HepG2 (cell line): ENCODE data around the gene OR11H7. TPM values are rescaled to one million over a fixed set of nuclear protein-coding genes. Genes with fewer than 3 reads are reported as not detected.
"Not testable (repeated sequence)": the region's sequence is repeated elsewhere in the genome, so short reads cannot be mapped to it uniquely, and the experiment has no call there.

Experiments used
- ATAC-seq: fragments of 200-7000 bp; cut with Tn5 transposase; 3 replicates; pipeline ENCODE4 v1.9.1; 2020; ENCODE audit warnings: mild to moderate bottlenecking, moderate library complexity
- BruUV-seq: library from RNA; stranded (reverse); fragments of 400-500 nt; replicated peaks from 2 replicates; lab custom pipeline; 2021; lab: Mats Ljungman, UMichigan
- CTCF ChIA-PET: fragments of 300-600 bp; formaldehyde crosslinking; extraction: SDS; loops from one replicate; lab custom pipeline; 2021; ENCODE audit warnings: low total read pairs, inconsistent platforms, low intra/inter-chr PET ratio; lab: Yijun Ruan, JAX
- POLR2A ChIA-PET: fragments of 350-600 bp; sonication (Branson Sonifier 250); formaldehyde crosslinking; loops from one replicate; lab custom pipeline; 2020; ENCODE audit warnings: antibody characterized with exemption, inconsistent platforms; lab: Yijun Ruan, JAX
- DNase-seq: peaks from one replicate; pipeline ENCODE4 v3.0.0-alpha.2; 2015; ENCODE audit warnings: low spot score
- FAIRE-seq: peaks from 3 replicates; lab custom pipeline; 2011; peaks lifted over from hg19 to GRCh38; lab: Jason Lieb, UNC
- H2AFZ ChIP-seq: one replicate; pipeline ENCODE4 v1.6.1; 2011; ENCODE audit warnings: low read length, inconsistent platforms
- H3K27ac ChIP-seq: fragments of 300-600 bp; 3 replicates; pipeline ENCODE4 v1.8.0; 2011; ENCODE audit warnings: mixed run types, mild to moderate bottlenecking, mixed read lengths, low read length, inconsistent platforms; ENCODE audit not compliant: insufficient read depth; ENCODE audit errors: extremely low read length
- H3K27me3 ChIP-seq, 2 experiments: fragments of 200-600 bp in 1 of 2; 2 replicates in 1 of 2; 3 replicates in 1 of 2; pipeline versions ENCODE4 v1.6.0 to v1.8.0; 2011; ENCODE audit warnings: low read length in 2 of 2, mild to moderate bottlenecking in 2 of 2, moderate library complexity in 2 of 2, inconsistent platforms in 1 of 2; ENCODE audit not compliant: insufficient read depth in 2 of 2, control insufficient read depth in 1 of 2
- H3K36me3 ChIP-seq, 2 experiments: fragments of 200-600 bp in 1 of 2; replicated peaks in 1 of 2; 2 replicates in 1 of 2; 3 replicates in 1 of 2; pipeline versions ENCODE4 v1.5.1 to v1.8.0; 2011; ENCODE audit warnings: low read length in 2 of 2, inconsistent platforms in 1 of 2; ENCODE audit not compliant: insufficient read depth in 2 of 2, control insufficient read depth in 1 of 2
- H3K4me1 ChIP-seq: 2 replicates; pipeline ENCODE4 v1.5.1; 2012; ENCODE audit warnings: low read length, inconsistent platforms; ENCODE audit not compliant: insufficient read depth
- H3K4me2 ChIP-seq: 2 replicates; pipeline ENCODE4 v1.6.0; 2011; ENCODE audit warnings: low read depth, low read length, inconsistent platforms
- H3K4me3 ChIP-seq, 3 experiments: fragments of 200-600 bp in 1 of 3; sonication (generic), shearing (Covaris generic) in 1 of 3; replicated peaks in 1 of 3; 2 replicates each; pipeline ENCODE4 v1.5.1; 2011 to 2016; ENCODE audit warnings: low read length in 3 of 3, inconsistent platforms in 2 of 3, low read depth in 2 of 3, mild to moderate bottlenecking in 2 of 3, control low read depth in 1 of 3, mixed read lengths in 1 of 3; ENCODE audit not compliant: insufficient read depth in 1 of 3
- H3K79me2 ChIP-seq: one replicate; pipeline ENCODE4 v1.6.1; 2011; ENCODE audit warnings: low read length, inconsistent platforms; ENCODE audit not compliant: insufficient read depth
- H3K9ac ChIP-seq: 2 replicates; pipeline ENCODE4 v1.6.0; 2011; ENCODE audit warnings: mild to moderate bottlenecking, low read depth, low read length, inconsistent platforms; ENCODE audit not compliant: insufficient read depth
- H3K9me3 ChIP-seq: 2 replicates; pipeline ENCODE4 v1.5.1; 2012; ENCODE audit warnings: mild to moderate bottlenecking, low read length
- H4K20me1 ChIP-seq: 2 replicates; pipeline ENCODE4 v1.6.0; 2011; ENCODE audit warnings: inconsistent platforms, mild to moderate bottlenecking, low read length, moderate library complexity; ENCODE audit not compliant: insufficient read depth
- STAG1 ChIP-seq: sonication (generic); formaldehyde crosslinking; IDR thresholded peaks from 2 replicates; pipeline ENCODE4 v1.4.0; 2020; ENCODE audit warnings: missing genetic modification reagents
- ZFP36L1 ChIP-seq: sonication (generic); formaldehyde crosslinking; IDR thresholded peaks from 2 replicates; pipeline ENCODE4 v1.8.0; 2022; ENCODE audit warnings: mild to moderate bottlenecking, missing genetic modification reagents, moderate library complexity
- WGBS: methylation state at CpG from one replicate; pipeline ENCODE4 v1.1.6; 2017; ENCODE audit warnings: low lambda C conversion rate; 5-methylcytosine and 5-hydroxymethylcytosine counted together
- in situ Hi-C: cut with HindIII; loops from 2 replicates; pipeline ENCODE4 v1.10.0; 2017; ENCODE audit warnings: low pct_unique_long_range_greater_than_20kb; ENCODE audit not compliant: extremely low pct_ligation_motif_present
- intact Hi-C: fragments of 100-400 bp; cut with micrococcal nuclease; formaldehyde crosslinking; loops from one replicate; pipeline ENCODE4 v1.10.0; 2022; ENCODE audit not compliant: unreplicated experiment
- polyA plus RNA-seq, 8 experiments: library from polyadenylated mRNA; depleted of rRNA in 3 of 8; stranded (reverse) in 7 of 8; unstranded in 1 of 8; fragments of >200 nt; fragmentation: Illumina TruSeq in 4 of 8; extraction: Trizol in 4 of 8; gene quantifications; 2 replicates each; pipeline versions ENCODE4 v1.2.1 to v1.2.3, GENCODE V29; 2011 to 2016; ENCODE audit warnings: low read depth in 4 of 8, missing spikeins in 1 of 8, mixed read lengths in 1 of 8; ENCODE audit not compliant: insufficient read depth in 1 of 8
- total RNA-seq, 5 experiments: library from RNA; depleted of rRNA; stranded (reverse); fragments of >200 nt; fragmentation: Illumina TruSeq; extraction: Trizol; gene quantifications; 2 replicates each; pipeline ENCODE4 v1.2.3, GENCODE V29; 2016; ENCODE audit warnings: low read depth in 1 of 5

The OR11H7 gene
- total and polyA plus RNA-seq, 2 of the 13 experiments (the other 11 are each of a cell fraction or from before 2014, with no cell fraction given): not detected

- H3K4me2 ChIP-seq, H4K20me1 ChIP-seq, FAIRE-seq, H2AFZ ChIP-seq, H3K4me3 ChIP-seq, POLR2A ChIA-PET, H3K27me3 ChIP-seq, H3K9ac ChIP-seq, intact Hi-C loops, H3K36me3 ChIP-seq, H3K9me3 ChIP-seq, CTCF ChIA-PET, DNase-seq, ATAC-seq, H3K79me2 ChIP-seq, H3K4me1 ChIP-seq, in situ Hi-C loops, BruUV-seq, H3K27ac ChIP-seq: not testable (repeated sequence)
- 26% methylated on average over 6 of the region's 6 CpGs for WGBS
Measured at GRCh38 chr14:20195170-20195569, 33.6 kb upstream of the OR11H7 start.

- intact Hi-C loops (no loop called here), in situ Hi-C loops (no loop called here)
- H2AFZ ChIP-seq: no peak overlapping the region
- DNase-seq (no peak), FAIRE-seq (no peak), ATAC-seq (no peak)
- BruUV-seq: no TSS peak
- TF ChIP-seq ZFP36L1 (CRISPR knock-in tag) (no peak), STAG1 (CRISPR knock-in tag) (peak; percentile 9; the same call in 1 of the 2 replicates)
- no peak overlapping the region for H3K27ac ChIP-seq
- POLR2A ChIA-PET: no interaction called here
- H4K20me1 ChIP-seq: no peaks in the 10 kb centered on the region
- WGBS: 4% methylated on average over 2 of the region's 2 CpGs
- H3K4me3 ChIP-seq: no peak overlapping the region
- H3K79me2 ChIP-seq: no peaks in the 10 kb centered on the region
- 0 out of 5 replicates have a peak, but pooled peaks cover 0 to 8% of the 10 kb centered on the region in 2 experiments for H3K27me3 ChIP-seq
- no peaks in the 10 kb centered on the region for H3K9me3 ChIP-seq
- H3K4me2 ChIP-seq: no peak overlapping the region
- CTCF ChIA-PET: no interaction called here
- H3K36me3 ChIP-seq: no peaks in the 10 kb centered on the region
- H3K9ac ChIP-seq: no peak overlapping the region
- H3K4me1 ChIP-seq: no peaks in the 10 kb centered on the region
Measured at GRCh38 chr14:20195911-20196310, 32.9 kb upstream of the OR11H7 start.
